22Rv1 (cell line): ENCODE measurements around the gene RPGR.

Experiments used
- CTCF ChIP-seq: fragments of 450-650 bp; IDR thresholded peaks from 2 replicates; pipeline ENCODE4 v1.5.1; 2017; ENCODE audit warnings: mild to moderate bottlenecking
- ZFX ChIP-seq: fragments of 450-650 bp; IDR thresholded peaks from 2 replicates; pipeline ENCODE4 v1.6.1; 2017; ENCODE audit warnings: antibody characterized with exemption, borderline replicate concordance

GRCh38 chrX:38336538-38337240 is 9.4 kb upstream of the RPGR start:
- TF ChIP-seq CTCF = no peak
- no peak for TF ChIP-seq ZFX
